ENCODE measurements around the gene ATM.
"Not testable (repeated sequence)": the region's sequence is repeated elsewhere in the genome, so short reads cannot be mapped to it uniquely, and the experiment has no call there.

Gene ATM

GRCh38 chr11:108221911-108222573, 825 bp upstream of the ATM start:
- DNase-seq (ENCODE audit: low spot score): no peak

DNA sequence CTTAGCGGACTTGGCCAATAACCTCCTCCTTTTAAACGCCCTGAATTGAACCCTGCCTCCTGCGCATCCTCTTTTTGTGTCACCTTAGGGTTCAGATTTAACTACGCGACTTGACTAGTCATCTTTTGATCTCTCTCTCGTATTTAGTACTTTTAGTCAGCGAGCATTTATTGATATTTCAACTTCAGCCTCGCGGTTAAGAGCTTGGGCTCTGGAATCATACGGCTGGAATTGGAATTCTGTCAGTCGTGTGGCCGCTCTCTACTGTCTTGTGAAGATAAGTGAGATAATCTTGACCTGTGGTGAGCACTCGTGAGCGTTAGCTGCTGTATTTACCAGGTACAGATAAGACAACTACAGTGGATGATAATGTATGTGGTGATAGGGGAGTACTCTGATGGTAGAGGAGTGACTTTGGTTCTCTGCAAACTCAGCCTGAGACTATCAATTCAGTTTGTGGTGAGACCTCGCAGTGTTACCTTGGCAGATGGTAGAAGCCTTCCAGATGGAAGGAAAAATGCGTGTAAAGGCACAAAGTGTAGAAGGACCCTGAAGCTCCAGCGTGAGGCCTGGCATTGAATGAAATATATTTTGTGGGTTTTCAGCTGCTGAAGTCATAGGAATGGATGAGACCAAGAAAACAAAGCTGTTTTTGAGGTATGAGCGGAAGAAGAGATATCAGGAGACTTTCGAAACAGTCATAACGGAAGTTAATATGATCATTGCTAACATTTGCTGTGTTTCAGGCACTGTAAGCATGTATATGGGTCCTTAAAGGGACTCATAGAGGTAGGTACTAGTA, 682 bp downstream of the ATM start:
- DNase-seq (ENCODE audit: low spot score): no peak

GRCh38 chr11:108224366-108224765, 1.5 kb downstream of the ATM start:
- DNase-seq (ENCODE audit: low spot score): no peak

- DNase-seq (ENCODE audit: low spot score): no peak
These were observed 2.3 kb downstream of the ATM start for GRCh38 chr11:108224911-108225786.

- DNase-seq (ENCODE audit: low spot score): no peak
These were observed 3.2 kb downstream of the ATM start for GRCh38 chr11:108226036-108226435.

- no peak for DNase-seq (ENCODE audit: low spot score)
These were observed 5.4 kb downstream of the ATM start for GRCh38 chr11:108228251-108228650.

GRCh38 chr11:108233277-108233945, 10.5 kb downstream of the ATM start:
- DNase-seq (ENCODE audit: low spot score): no peak

GRCh38 chr11:108235192-108235591, 12.3 kb downstream of the ATM start:
- DNase-seq (ENCODE audit: low spot score): no peak

GRCh38 chr11:108235633-108236032, 12.8 kb downstream of the ATM start:
- no peak for DNase-seq (ENCODE audit: low spot score)

DNA sequence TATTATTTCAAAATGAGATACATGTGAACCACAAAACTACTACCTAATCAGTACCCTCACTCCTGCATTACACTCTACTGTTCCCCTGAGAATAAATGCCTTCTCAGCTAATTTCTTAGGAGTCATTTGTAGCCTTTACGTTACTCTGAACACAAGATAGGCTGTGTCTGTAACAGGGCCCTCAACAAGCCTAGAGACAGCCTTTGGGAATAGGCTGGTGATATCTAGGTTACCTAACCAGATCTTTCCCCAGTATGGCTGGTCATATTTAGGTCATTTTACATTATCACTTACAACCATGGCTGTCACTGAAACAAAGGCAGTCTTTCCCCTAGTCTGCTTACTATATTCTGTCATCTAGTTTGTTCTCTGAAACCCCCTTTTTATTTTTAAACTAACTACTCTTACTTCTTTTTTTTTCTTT, 14.2 kb downstream of the ATM start:
- no peak for DNase-seq (ENCODE audit: low spot score)

GRCh38 chr11:108239076-108239475, 16.2 kb downstream of the ATM start:
- no peak for DNase-seq (ENCODE audit: low spot score)

GRCh38 chr11:108241330-108242037, 18.6 kb downstream of the ATM start:
- no peak for DNase-seq (ENCODE audit: low spot score)

DNA sequence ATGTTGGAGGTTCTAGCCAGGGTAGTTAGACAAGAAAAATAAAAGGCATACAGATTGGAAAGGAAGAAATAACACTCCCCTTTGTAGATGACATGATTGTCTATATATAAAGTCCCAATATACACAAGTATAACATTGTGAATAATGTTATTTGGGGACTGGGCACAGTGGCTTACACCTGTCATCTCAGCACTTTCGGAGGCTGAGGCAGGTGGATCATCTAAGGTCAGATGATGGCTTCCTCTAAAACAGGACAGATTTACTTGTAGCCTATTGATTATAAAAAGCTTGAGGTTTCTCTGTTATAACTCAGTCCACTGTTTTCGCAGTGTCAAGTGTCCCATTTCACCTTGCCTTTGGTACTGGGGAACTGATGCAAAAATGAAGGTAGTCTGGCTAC, 19.6 kb downstream of the ATM start:
- DNase-seq (ENCODE audit: low spot score): no peak

DNA sequence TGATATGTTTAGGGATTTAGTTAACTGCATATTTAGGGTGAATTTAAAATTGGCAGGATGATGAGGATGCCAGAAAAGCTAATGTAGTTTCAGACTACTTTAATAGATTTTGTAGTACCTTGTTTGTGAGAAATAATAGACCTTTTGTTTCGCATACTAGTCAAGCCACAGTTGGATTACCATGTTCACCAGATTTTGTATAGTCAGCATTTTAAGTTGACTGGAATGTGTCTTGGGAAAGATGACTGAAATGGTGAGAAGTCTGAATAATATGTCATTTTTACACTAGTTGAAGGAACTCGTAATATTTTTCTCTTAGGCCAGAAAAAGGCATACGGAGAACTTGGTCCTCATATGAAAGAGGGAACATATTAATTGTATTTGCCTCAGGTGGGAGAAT, 23.4 kb downstream of the ATM start:
- no peak for DNase-seq (ENCODE audit: low spot score)

GRCh38 chr11:108246885-108247284, 24.0 kb downstream of the ATM start:
- no peak for DNase-seq (ENCODE audit: low spot score)

GRCh38 chr11:108253176-108253575, 30.3 kb downstream of the ATM start:
- DNase-seq (ENCODE audit: low spot score): no peak

DNA sequence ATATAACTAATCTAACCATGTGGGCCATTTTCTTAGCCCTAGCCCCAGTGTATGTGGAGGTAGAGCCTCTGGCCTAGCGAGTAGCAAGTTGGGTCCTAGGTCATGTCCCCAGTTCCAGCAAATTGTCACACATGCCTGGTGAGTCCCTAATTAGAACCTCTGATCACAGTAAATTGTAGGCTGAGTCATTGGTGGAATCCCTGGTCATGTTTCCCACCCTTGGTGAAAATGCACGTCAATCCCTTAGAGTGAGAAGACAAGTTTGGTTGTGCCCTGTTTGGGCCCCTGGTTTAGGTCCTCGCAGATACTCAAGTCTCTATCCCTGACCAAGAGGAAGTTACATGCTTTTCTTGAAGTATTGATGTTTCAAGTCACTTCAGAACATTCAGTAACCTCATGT, 46.7 kb downstream of the ATM start:
- no peak for DNase-seq (ENCODE audit: low spot score)

- DNase-seq (ENCODE audit: low spot score): not testable (repeated sequence)
These were observed 54.2 kb downstream of the ATM start for GRCh38 chr11:108276985-108277616.

GRCh38 chr11:108278546-108278945, 55.7 kb downstream of the ATM start:
- no peak for DNase-seq (ENCODE audit: low spot score)

DNA sequence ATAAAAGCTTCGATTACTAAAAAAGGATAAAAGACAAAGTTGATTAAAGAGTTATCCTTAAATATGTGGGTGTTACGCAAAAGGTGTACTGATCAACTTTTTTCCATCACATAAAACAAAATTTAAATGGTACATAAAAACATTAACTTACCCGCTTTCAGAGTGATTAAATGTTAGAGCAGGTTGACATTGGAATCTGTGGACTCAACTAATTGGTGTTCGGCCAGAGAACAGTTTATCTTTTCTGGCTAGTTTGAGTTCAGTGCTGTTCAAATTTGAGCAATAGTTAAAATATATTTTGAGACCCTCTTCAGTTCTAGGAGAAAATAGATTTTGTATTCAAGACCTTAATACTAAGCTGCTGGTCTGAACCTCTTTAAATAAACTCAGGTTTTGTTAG, 56.1 kb downstream of the ATM start:
- no peak for DNase-seq (ENCODE audit: low spot score)

DNA sequence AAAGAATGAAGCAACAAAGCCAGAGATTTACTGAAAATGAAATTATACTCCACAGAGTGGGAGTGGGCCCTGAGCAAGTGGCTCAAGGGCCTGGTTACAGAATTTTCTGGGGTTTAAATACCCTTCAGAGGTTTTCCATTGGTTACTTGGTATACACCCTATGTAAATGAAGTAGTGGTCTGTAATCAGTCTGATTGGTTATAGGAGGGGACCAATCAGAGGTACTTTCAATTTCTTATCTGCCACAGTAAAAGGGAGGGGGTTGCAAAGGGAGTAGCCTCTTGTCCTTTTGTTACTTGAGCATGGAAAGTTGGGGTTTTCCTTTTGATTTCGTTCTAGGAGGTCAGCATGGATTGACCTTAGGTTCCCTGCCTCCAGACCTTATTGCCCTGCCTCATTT, 63.5 kb downstream of the ATM start:
- DNase-seq (ENCODE audit: low spot score): no peak
